IMR-90 (cell line): Measurements from ENCODE around the gene CCDC136. TPM values are rescaled to one million over a fixed set of nuclear protein-coding genes. Genes with fewer than 3 reads are reported as not detected.

Experiments
- ATAC-seq: fragments of 200-7000 bp; cut with Tn5 transposase; 2 replicates; pipeline ENCODE4 v1.9.1; 2020; ENCODE audit warnings: low read depth, mild to moderate bottlenecking, moderate library complexity
- BruUV-seq: library from RNA; stranded (reverse); fragments of 400-500 nt; replicated peaks from 2 replicates; lab custom pipeline; 2021; lab: Mats Ljungman, UMichigan
- CTCF ChIA-PET: fragments of 300-600 bp; formaldehyde crosslinking; extraction: SDS; loops from one replicate; lab custom pipeline; 2021; ENCODE audit warnings: antibody characterized with exemption; lab: Yijun Ruan, JAX
- POLR2A ChIA-PET: fragments of 300-600 bp; sonication (Branson Sonifier 250); formaldehyde crosslinking; loops from one replicate; lab custom pipeline; 2022; ENCODE audit warnings: antibody characterized with exemption; ENCODE audit not compliant: unreplicated experiment; lab: Charles Lee
- DNase-seq: peaks from one replicate; pipeline ENCODE4 v3.0.0; 2013
- H2AFZ ChIP-seq: replicated peaks from 2 replicates; pipeline ENCODE3; 2013; ENCODE audit warnings: low read length, mild to moderate bottlenecking; ENCODE audit not compliant: poor library complexity
- H2AK5ac ChIP-seq: 2 replicates; pipeline ENCODE4 v1.6.1; 2013; ENCODE audit warnings: low read depth, low read length, inconsistent platforms
- H2AK9ac ChIP-seq: replicated peaks from 2 replicates; pipeline ENCODE3; 2013; ENCODE audit warnings: mild to moderate bottlenecking, low read depth, low read length, moderate library complexity; ENCODE audit not compliant: poor library complexity
- H2BK120ac ChIP-seq: 2 replicates; pipeline ENCODE4 v1.6.1; 2013; ENCODE audit warnings: low read depth, low read length, inconsistent platforms
- H2BK15ac ChIP-seq: 3 replicates; pipeline ENCODE4 v1.6.1; 2013; ENCODE audit warnings: low read depth, low read length, inconsistent platforms
- H2BK20ac ChIP-seq: 2 replicates; pipeline ENCODE4 v1.6.1; 2013; ENCODE audit warnings: low read depth, mild to moderate bottlenecking, inconsistent platforms, low read length, moderate library complexity
- H2BK5ac ChIP-seq: 2 replicates; pipeline ENCODE4 v1.6.1; 2013; ENCODE audit warnings: mild to moderate bottlenecking, low read depth, low read length, inconsistent platforms; ENCODE audit not compliant: poor library complexity, severe bottlenecking
- H3K14ac ChIP-seq: replicated peaks from 2 replicates; pipeline ENCODE4 v1.6.1; 2013; ENCODE audit warnings: low read depth, low read length, inconsistent platforms
- H3K18ac ChIP-seq: 2 replicates; pipeline ENCODE4 v1.6.1; 2013; ENCODE audit warnings: low read depth, low read length, control low read depth
- H3K23ac ChIP-seq: 2 replicates; pipeline ENCODE4 v1.6.1; 2013; ENCODE audit warnings: low read depth, low read length, inconsistent platforms
- H3K27ac ChIP-seq: 2 replicates; pipeline ENCODE4 v1.5.1; 2013; ENCODE audit warnings: mild to moderate bottlenecking, control low read depth, low read length; ENCODE audit not compliant: insufficient read depth
- H3K27me3 ChIP-seq: 2 replicates; pipeline ENCODE4 v1.6.1; 2013; ENCODE audit warnings: low read length; ENCODE audit not compliant: control insufficient read depth, insufficient read depth
- H3K36me3 ChIP-seq: 2 replicates; pipeline ENCODE4 v1.6.1; 2013; ENCODE audit warnings: low read length, mixed read lengths; ENCODE audit not compliant: control insufficient read depth, insufficient read depth
- H3K4ac ChIP-seq: 2 replicates; pipeline ENCODE4 v1.6.1; 2013; ENCODE audit warnings: low read depth, low read length, inconsistent platforms
- H3K4me1 ChIP-seq: 2 replicates; pipeline ENCODE4 v1.6.1; 2013; ENCODE audit warnings: low read length, mixed read lengths; ENCODE audit not compliant: control insufficient read depth, insufficient read depth
- H3K4me2 ChIP-seq: 2 replicates; pipeline ENCODE4 v1.6.1; 2013; ENCODE audit warnings: low read depth, mild to moderate bottlenecking, control low read depth, low read length, moderate library complexity
- H3K4me3 ChIP-seq: 2 replicates; pipeline ENCODE4 v1.5.1; 2013; ENCODE audit warnings: low read depth, mild to moderate bottlenecking, control low read depth, low read length, moderate library complexity; ENCODE audit not compliant: insufficient read depth
- H3K56ac ChIP-seq: 2 replicates; pipeline ENCODE4 v1.6.1; 2013; ENCODE audit warnings: low read length, inconsistent platforms; ENCODE audit not compliant: insufficient read depth; ENCODE audit errors: extremely low read depth
- H3K79me1 ChIP-seq, 2 experiments: 2 replicates each; pipeline ENCODE4 v1.6.1; 2013; ENCODE audit warnings: low read length in 2 of 2, inconsistent platforms in 1 of 2, low read depth in 1 of 2
- H3K9ac ChIP-seq: 2 replicates; pipeline ENCODE4 v1.6.1; 2013; ENCODE audit warnings: low read depth, low read length, control low read depth
- H3K9me1 ChIP-seq: 2 replicates; pipeline ENCODE4 v1.6.1; 2013; ENCODE audit warnings: low read length, inconsistent platforms; ENCODE audit not compliant: insufficient read depth
- H3K9me3 ChIP-seq: 2 replicates; pipeline ENCODE4 v1.6.1; 2013; ENCODE audit warnings: low read length; ENCODE audit not compliant: control insufficient read depth, insufficient read depth
- H4K20me1 ChIP-seq: 2 replicates; pipeline ENCODE4 v1.6.1; 2013; ENCODE audit warnings: low read length, inconsistent platforms; ENCODE audit not compliant: insufficient read depth
- H4K5ac ChIP-seq: 2 replicates; pipeline ENCODE4 v1.6.1; 2013; ENCODE audit warnings: mild to moderate bottlenecking, low read depth, low read length, control low read depth
- H4K8ac ChIP-seq, 2 experiments: 2 replicates each; pipeline ENCODE4 v1.6.1; 2013; ENCODE audit warnings: low read depth in 2 of 2, low read length in 2 of 2, control low read depth in 1 of 2, inconsistent platforms in 1 of 2
- H4K91ac ChIP-seq: 2 replicates; pipeline ENCODE4 v1.6.1; 2013; ENCODE audit warnings: low read depth, low read length, inconsistent platforms; ENCODE audit not compliant: insufficient read depth
- BHLHE40 ChIP-seq: fragments of 150-350 bp; IDR thresholded peaks from 2 replicates; pipeline ENCODE4 v1.6.1; 2016; ENCODE audit warnings: mild to moderate bottlenecking, low read depth, low read length
- CEBPB ChIP-seq: IDR thresholded peaks from 2 replicates; pipeline ENCODE4 v1.6.1; 2012; ENCODE audit warnings: low read depth, low read length, improper control_type of control experiment
- CHD1 ChIP-seq: IDR thresholded peaks from 2 replicates; pipeline ENCODE4 v1.6.1; 2012; ENCODE audit warnings: low read depth, low read length, improper control_type of control experiment
- CTCF ChIP-seq: conservative IDR thresholded peaks from 2 replicates; pipeline ENCODE4 v1.5.1; 2012; ENCODE audit warnings: mild to moderate bottlenecking, low read depth, low read length, improper control_type of control experiment
- FOS ChIP-seq: fragments of 150-350 bp; IDR thresholded peaks from 2 replicates; pipeline ENCODE4 v1.6.1; 2016; ENCODE audit warnings: low read depth, low read length
- MAFK ChIP-seq: IDR thresholded peaks from 2 replicates; pipeline ENCODE4 v1.6.1; 2012; ENCODE audit warnings: low read depth, low read length, improper control_type of control experiment
- MAZ ChIP-seq: IDR thresholded peaks from 2 replicates; pipeline ENCODE4 v1.6.1; 2012; ENCODE audit warnings: low read depth, mild to moderate bottlenecking, low read length, improper control_type of control experiment, moderate library complexity, borderline replicate concordance
- MXI1 ChIP-seq: IDR thresholded peaks from 2 replicates; pipeline ENCODE4 v1.6.1; 2012; ENCODE audit warnings: low read depth, mild to moderate bottlenecking, low read length, moderate library complexity, borderline replicate concordance
- NFE2L2 ChIP-seq: fragments of 150-350 bp; IDR thresholded peaks from 2 replicates; pipeline ENCODE4 v1.6.1; 2016; ENCODE audit warnings: low read depth, mild to moderate bottlenecking, low read length
- POLR2A ChIP-seq: IDR thresholded peaks from 2 replicates; pipeline ENCODE4 v1.6.1; 2012; ENCODE audit warnings: mild to moderate bottlenecking, low read depth, low read length
- RAD21 ChIP-seq: IDR thresholded peaks from 2 replicates; pipeline ENCODE4 v1.6.1; 2012; ENCODE audit warnings: low read length, improper control_type of control experiment
- RCOR1 ChIP-seq: IDR thresholded peaks from 2 replicates; pipeline ENCODE4 v1.6.1; 2012; ENCODE audit warnings: mild to moderate bottlenecking, low read length, improper control_type of control experiment; ENCODE audit not compliant: insufficient replicate concordance
- RFX5 ChIP-seq: IDR thresholded peaks from 2 replicates; pipeline ENCODE4 v1.8.0; 2012; ENCODE audit warnings: low read depth, mild to moderate bottlenecking, low read length, moderate library complexity
- SMC3 ChIP-seq: fragments of 150-350 bp; IDR thresholded peaks from 2 replicates; pipeline ENCODE4 v1.6.1; 2016; ENCODE audit warnings: low read depth, mild to moderate bottlenecking, antibody characterized with exemption, low read length, moderate library complexity
- WGBS, 2 experiments: methylation state at CpG; one replicate each; pipeline versions ENCODE4 v1.1.5 to v1.1.7; 2013; ENCODE audit warnings: missing lambda C conversion rate in 2 of 2; ENCODE audit not compliant: insufficient read length in 1 of 2; ENCODE audit errors: extremely low coverage in 2 of 2; 5-methylcytosine and 5-hydroxymethylcytosine counted together
- dilution Hi-C: fragments of 300-500 bp; cut with HindIII; formaldehyde crosslinking; loops from one replicate; pipeline ENCODE4 v1.14.3; 2018; ENCODE audit warnings: low sequenced_read_pairs; ENCODE audit not compliant: unreplicated experiment
- in situ Hi-C: fragments of 300-500 bp; cut with MboI; formaldehyde crosslinking; loops from 3 replicates; pipeline ENCODE4 v1.14.3; 2019; ENCODE audit warnings: low sequenced_read_pairs, inconsistent platforms, mixed read lengths
- intact Hi-C: fragments of 100-400 bp; cut with micrococcal nuclease; formaldehyde crosslinking; loops from 2 replicates; pipeline ENCODE4 v1.10.0; 2022
- polyA plus RNA-seq, 3 experiments: library from polyadenylated mRNA; depleted of rRNA; stranded (reverse); fragments of >200 nt; gene quantifications; 2 replicates each; pipeline ENCODE4 v1.2.3, GENCODE V29; 2012; ENCODE audit warnings: low replicate concordance in 1 of 3
- total RNA-seq: library from RNA; depleted of rRNA; stranded (reverse); fragments of >200 nt; gene quantifications from 2 replicates; pipeline ENCODE4 v1.2.3, GENCODE V29; 2012
- TF ChIP-seq, protein P1 (sequence below): fragments of 150-350 bp; IDR thresholded peaks from 2 replicates; pipeline ENCODE4 v1.6.1; 2017; ENCODE audit warnings: mild to moderate bottlenecking, antibody characterized with exemption, low read length, low read depth

The CCDC136 gene
- total and polyA plus RNA-seq, 2 of the 4 experiments (the other 2 are of a cell fraction) = 7.7 to 18.0 TPM

- BruUV-seq = no TSS peak
- peaks cover 92% of the 10 kb centered on the region for H4K20me1 ChIP-seq
- in situ Hi-C loops = no loop called here
- TF ChIP-seq RFX5 = no peak
- no peak for TF ChIP-seq RAD21
- TF ChIP-seq RCOR1 = no peak
- no peak for TF ChIP-seq CHD1
- no peak for TF ChIP-seq CTCF
- TF ChIP-seq MAZ = no peak
- no peak for TF ChIP-seq FOS
- TF ChIP-seq CEBPB = no peak
- TF ChIP-seq POLR2A = no peak
- no peak for TF ChIP-seq NFE2L2
- no peak for TF ChIP-seq MXI1
- TF ChIP-seq, protein P1, sequence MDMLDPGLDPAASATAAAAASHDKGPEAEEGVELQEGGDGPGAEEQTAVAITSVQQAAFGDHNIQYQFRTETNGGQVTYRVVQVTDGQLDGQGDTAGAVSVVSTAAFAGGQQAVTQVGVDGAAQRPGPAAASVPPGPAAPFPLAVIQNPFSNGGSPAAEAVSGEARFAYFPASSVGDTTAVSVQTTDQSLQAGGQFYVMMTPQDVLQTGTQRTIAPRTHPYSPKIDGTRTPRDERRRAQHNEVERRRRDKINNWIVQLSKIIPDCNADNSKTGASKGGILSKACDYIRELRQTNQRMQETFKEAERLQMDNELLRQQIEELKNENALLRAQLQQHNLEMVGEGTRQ = no peak
- no peak for TF ChIP-seq SMC3
- no peak for TF ChIP-seq MAFK
- TF ChIP-seq BHLHE40 = no peak
These were observed 44.3 kb upstream of the CCDC136 start for GRCh38 chr7:128747327-128748079.

More at GRCh38 chr7:128747327-128748079, 44.3 kb upstream of the CCDC136 start:
- H2BK5ac ChIP-seq = no peak overlapping the region
- WGBS, 2 experiments = no CpG with 5 or more reads among the region's 6 CpGs
- H3K4me2 ChIP-seq = no peak overlapping the region
- H3K79me1 ChIP-seq = peaks cover 0 to 31% of the 10 kb centered on the region in 2 experiments; a peak in 3 of 4 replicates
- H2AK5ac ChIP-seq = no peak overlapping the region
- H3K36me3 ChIP-seq = peaks cover 31% of the 10 kb centered on the region
- intact Hi-C loops (no loop called here), dilution Hi-C loops (no loop called here)
- DNase-seq (no peak), ATAC-seq (no peak)
- no peak overlapping the region for H2AK9ac ChIP-seq
- H2BK120ac ChIP-seq = no peak overlapping the region
- no peak overlapping the region for H3K23ac ChIP-seq
- H2AFZ ChIP-seq = no peak overlapping the region
- H3K4me1 ChIP-seq = peaks cover 6% of the 10 kb centered on the region
- no peak overlapping the region for H2BK20ac ChIP-seq
- H3K4me3 ChIP-seq = no peak overlapping the region
- no peak overlapping the region for H4K8ac ChIP-seq
- no peak overlapping the region for H2BK15ac ChIP-seq
- H4K91ac ChIP-seq = no peak overlapping the region
- no peak overlapping the region for H3K4ac ChIP-seq
- H4K5ac ChIP-seq = no peak overlapping the region
- POLR2A ChIA-PET = no interaction called here
- H3K9ac ChIP-seq = no peak overlapping the region
- CTCF ChIA-PET = interaction anchor here (1.2 kb wide), 1 partner anchor 9 kb away, joined by 3 read pairs; the partner anchor contains the start of gene CALU
- no peak overlapping the region for H3K56ac ChIP-seq
- H3K9me1 ChIP-seq = peaks cover 17% of the 10 kb centered on the region
- no peaks in the 10 kb centered on the region for H3K27me3 ChIP-seq
- H3K9me3 ChIP-seq = no peaks in the 10 kb centered on the region
- H3K14ac ChIP-seq = 0 out of 2 replicates have a peak overlapping the region, but pooled peaks have one; percentile 6
- H3K27ac ChIP-seq = no peak overlapping the region
- no peak overlapping the region for H3K18ac ChIP-seq
